Ovary (tissue), 3 donors: ENCODE data around the gene GALK1.

ENCODE experiments used
- POLR2A ChIP-seq: fragments of 450-650 bp; IDR thresholded peaks from one replicate; pipeline ENCODE4 v1.6.1; 2017; ENCODE audit warnings: antibody characterized with exemption, mild to moderate bottlenecking, moderate library complexity
- TF ChIP-seq, protein P1 (sequence below), 3 donors: fragments of 450-650 bp in 2 of 3; fragments of 200-600 bp in 1 of 3; IDR thresholded peaks; one replicate each; pipeline versions ENCODE4 v1.5.1 to v1.8.0; 2016 to 2022; ENCODE audit warnings: antibody characterized with exemption in 3 of 3, mild to moderate bottlenecking in 1 of 3
- donor health status: DM: no; HTN: no; CAD: no.

DNA sequence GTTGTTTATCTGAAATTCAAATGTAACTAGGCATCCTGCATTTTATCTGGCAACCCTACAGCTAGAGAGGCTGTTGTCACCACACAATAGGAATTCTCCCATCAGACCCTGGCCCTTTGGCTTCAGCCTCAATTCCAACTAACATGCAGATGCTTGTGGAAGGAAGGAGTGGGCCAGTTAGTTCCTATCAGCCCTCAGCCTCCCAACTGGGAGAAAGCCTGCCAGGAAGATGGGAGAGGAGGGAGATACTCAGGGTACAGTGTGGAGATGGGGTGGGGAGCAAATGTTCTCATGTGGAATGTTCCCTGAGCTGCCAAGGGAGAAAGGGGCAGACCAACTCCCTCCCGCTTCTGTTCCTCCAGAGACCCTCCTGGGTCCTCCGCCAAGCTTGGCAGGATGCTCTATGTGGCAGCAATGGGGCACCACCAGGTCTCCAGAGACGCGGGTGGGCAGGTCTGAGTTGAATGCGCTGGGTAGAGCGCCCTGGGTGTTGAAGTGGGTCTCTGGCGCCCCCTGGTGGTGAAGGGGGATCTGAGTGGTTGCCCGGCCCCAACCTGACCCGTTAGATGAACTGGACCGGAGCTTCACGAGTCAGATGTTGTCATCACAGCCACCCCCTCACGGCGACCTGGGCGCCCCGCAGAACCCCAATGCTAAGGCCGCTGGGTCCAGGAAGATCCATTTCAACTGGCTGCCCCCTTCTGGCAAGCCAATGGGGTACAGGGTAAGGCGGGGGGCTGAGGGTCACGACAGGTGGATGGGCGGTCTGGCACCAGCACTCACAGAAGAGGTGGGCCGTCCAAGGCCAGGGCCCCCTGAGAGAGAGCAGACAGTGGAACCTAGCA is 15.2 kb downstream of the GALK1 start:
- TF ChIP-seq, protein P1, sequence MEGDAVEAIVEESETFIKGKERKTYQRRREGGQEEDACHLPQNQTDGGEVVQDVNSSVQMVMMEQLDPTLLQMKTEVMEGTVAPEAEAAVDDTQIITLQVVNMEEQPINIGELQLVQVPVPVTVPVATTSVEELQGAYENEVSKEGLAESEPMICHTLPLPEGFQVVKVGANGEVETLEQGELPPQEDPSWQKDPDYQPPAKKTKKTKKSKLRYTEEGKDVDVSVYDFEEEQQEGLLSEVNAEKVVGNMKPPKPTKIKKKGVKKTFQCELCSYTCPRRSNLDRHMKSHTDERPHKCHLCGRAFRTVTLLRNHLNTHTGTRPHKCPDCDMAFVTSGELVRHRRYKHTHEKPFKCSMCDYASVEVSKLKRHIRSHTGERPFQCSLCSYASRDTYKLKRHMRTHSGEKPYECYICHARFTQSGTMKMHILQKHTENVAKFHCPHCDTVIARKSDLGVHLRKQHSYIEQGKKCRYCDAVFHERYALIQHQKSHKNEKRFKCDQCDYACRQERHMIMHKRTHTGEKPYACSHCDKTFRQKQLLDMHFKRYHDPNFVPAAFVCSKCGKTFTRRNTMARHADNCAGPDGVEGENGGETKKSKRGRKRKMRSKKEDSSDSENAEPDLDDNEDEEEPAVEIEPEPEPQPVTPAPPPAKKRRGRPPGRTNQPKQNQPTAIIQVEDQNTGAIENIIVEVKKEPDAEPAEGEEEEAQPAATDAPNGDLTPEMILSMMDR (IDR thresholded peaks at IDR 0.05) = peak; percentile 91 to 94 (median 92)
- no peak for TF ChIP-seq POLR2A
